Measurements from ENCODE around the gene SORCS3.
"Not testable (repeated sequence)": the region's sequence is repeated elsewhere in the genome, so short reads cannot be mapped to it uniquely, and the experiment has no call there.

The SORCS3 gene

GRCh38 chr10:104690959-104691358 lies 49.9 kb downstream of the SORCS3 start:
- DNase-seq = no peak

- DNase-seq = no peak
Observed at GRCh38 chr10:104694074-104694473, 53.0 kb downstream of the SORCS3 start.

GRCh38 chr10:104703262-104703661 lies 62.2 kb downstream of the SORCS3 start:
- not testable (repeated sequence) for DNase-seq

GRCh38 chr10:104706886-104707285 lies 65.8 kb downstream of the SORCS3 start:
- DNase-seq = no peak

GRCh38 chr10:104707602-104708459 lies 66.7 kb downstream of the SORCS3 start:
- DNase-seq = no peak

DNA sequence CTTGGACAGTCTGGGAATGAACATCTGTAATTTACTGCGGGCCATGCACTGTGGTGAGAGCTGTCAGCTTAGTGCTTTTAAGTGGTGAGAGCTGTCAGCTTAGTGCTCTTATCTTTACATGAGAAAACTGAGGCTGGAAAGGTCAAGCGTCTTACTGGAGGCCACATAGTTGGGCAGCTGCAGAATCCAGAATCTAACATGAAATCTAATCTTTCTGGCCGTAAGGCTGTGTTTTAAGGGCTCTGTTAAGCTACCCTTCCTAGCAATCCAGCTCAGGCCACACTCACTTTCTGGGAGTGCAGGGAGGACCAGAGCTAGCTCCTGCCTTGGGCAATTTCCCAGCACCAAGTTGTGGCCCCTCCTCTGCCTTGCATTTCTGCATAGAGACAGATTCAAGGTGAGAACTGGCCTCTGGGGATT lies 70.2 kb downstream of the SORCS3 start:
- no peak for DNase-seq

GRCh38 chr10:104730593-104730992 lies 89.5 kb downstream of the SORCS3 start:
- DNase-seq = not testable (repeated sequence)

GRCh38 chr10:104731192-104731591 lies 90.1 kb downstream of the SORCS3 start:
- DNase-seq = no peak

DNA sequence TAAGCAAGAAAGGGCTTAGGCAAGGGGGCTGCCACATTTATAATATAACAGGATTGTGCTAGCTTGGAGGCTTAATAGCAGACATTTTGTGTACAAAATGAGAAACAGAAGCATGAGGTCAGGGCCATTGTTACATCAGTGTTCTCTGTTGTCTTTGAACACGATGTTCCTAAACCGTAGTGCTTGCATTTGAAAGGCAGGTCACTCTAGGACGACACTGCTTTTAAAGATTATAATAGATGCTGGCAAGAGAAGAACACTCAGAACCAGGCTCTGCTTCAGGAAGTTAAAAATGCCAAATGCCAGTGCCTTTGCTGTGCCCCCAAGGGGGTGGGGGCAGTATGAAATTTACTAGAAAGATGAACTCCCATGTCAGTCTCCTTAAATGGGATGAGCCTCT lies 91.1 kb downstream of the SORCS3 start:
- no peak for DNase-seq

- no peak for DNase-seq
Observed at GRCh38 chr10:104734433-104734832, 93.3 kb downstream of the SORCS3 start.

- no peak for DNase-seq
Observed at GRCh38 chr10:104735036-104735756, 94.1 kb downstream of the SORCS3 start.

GRCh38 chr10:104735757-104736391 lies 94.8 kb downstream of the SORCS3 start:
- no peak for DNase-seq

GRCh38 chr10:104741127-104741526 lies 100.0 kb downstream of the SORCS3 start:
- no peak for DNase-seq

- DNase-seq = no peak
Observed at GRCh38 chr10:104744052-104744451, 103.0 kb downstream of the SORCS3 start.

GRCh38 chr10:104750291-104750690 lies 109.2 kb downstream of the SORCS3 start:
- DNase-seq = no peak

- no peak for DNase-seq
Observed at GRCh38 chr10:104762793-104763192, 121.7 kb downstream of the SORCS3 start.

DNA sequence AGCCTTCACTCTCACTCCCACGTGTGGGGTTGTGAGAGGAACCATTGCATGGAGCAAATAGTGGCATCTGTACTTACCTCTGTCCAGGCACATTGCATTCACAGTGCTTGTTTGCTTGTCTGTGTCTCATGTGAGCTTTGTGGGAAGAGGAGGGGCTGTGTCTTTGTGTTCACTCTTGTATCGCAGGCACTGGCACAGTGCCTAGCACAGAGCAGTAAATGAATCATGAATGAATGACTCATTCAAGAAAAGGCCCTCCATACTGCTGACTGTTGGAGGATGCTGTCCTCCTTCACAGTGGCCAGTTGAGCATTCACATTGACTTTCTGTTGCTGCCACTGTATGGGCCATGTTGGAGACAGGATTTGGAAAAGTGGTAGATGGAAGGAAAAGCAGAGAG lies 125.3 kb downstream of the SORCS3 start:
- DNase-seq = no peak

DNA sequence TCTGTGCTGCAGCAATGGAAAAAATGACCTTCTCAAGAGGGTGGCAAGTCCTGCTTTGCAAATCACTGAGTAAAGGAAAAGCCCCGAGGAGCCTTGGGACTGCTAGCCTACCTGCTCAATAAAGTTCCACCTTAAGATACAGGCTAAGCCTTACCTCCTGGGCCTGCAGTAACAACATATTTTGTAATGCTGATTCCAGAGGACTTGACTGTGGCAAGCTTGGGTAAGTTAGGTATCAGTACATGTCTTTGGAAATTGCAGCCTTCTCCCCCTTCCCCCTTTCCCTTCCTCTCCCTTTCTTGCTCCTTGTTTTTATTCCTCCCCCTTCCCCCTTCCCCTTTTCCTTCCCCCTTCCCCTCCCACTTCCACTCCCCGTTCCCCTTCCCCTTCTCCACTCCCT lies 126.2 kb downstream of the SORCS3 start:
- no peak for DNase-seq

DNA sequence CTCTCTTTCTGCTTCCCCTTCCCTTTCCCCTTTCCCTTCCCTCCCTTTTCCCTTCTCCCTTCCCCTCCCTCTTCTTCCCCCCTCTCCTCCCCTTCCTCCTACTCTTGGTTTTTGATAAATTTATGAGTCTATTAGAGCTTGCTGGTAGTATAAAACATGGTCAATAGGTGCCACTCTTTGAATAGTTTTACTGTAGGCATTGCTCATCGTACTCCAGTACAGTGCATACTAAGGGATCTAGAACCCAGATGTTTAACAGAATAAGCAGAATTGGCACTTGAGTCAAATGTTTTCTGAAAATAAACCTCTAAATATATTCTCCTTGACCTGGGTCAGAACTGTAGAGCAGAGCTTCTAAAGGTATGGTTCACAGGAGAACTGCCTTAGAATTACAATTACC lies 126.7 kb downstream of the SORCS3 start:
- no peak for DNase-seq

- no peak for DNase-seq
Observed at GRCh38 chr10:104773105-104773504, 132.0 kb downstream of the SORCS3 start.

DNA sequence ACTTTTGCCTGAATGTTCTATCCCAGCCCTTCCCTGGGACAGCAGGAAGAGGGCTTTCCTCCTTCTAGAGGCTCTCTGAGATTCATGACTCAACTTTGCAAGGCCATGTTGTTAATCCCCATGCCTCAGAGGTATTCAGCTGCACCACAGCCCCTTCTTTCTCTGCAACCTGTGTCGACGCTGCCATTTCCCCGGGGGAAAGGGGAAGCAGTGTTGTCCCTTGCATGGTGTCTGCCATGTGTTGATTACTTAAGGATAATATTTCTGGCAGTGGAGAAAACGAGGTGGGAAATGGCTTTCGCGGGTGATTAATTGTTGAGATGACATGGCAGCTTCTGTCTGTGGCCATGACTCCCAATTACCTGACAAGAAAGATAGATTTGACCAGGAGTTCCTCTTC lies 133.1 kb downstream of the SORCS3 start:
- no peak for DNase-seq

DNA sequence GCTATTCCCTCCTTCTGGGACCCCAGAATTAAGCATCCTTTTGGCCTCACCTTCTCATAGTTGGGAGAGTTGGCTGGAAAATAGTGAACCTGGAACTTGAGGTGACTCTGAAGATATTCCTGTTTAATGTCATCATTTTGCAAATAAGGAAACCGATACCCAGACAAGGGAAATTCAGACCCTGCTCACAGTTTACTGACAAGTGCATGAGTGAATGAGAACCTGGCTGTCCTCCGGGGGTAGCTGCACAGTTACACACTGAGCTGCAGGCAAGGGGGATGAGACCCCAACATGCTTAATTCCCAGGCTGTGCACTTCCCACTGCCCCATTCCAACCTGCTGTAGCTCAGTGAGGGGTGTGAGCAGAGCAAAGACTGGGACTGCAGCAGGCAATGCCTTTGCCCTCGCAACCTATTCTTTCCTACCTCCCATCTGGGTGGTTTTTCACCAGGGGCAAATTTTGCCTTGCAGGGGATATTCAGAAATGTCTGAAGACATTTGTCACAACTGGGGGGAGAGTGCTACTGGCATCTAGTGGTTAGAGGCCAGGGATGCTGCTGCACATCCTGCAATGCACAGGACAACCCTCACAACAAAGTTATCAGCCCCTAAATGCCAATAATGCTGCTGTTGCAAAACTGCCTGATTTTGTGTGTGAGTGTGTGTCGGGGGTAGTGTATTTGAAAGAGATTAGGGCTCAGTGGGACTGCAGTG lies 136.2 kb downstream of the SORCS3 start:
- DNase-seq = no peak

DNA sequence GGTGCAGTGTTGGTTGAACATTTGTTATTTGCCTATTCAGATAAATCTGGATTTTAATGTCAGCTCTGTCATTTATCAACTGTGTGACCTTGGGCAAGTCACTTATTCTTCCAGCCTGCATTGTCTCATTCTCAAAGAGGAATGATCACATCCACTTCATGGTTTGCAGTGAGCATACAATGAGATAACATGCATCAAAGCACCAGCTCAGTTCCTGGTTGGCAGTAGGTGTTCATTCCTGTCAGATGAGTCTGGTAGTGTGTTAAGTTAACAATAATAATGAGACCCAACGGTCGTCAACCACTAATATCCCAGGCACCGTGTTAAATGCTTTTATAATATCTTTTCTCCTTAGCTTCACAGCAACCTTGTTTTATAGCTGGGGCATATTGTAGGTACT lies 137.3 kb downstream of the SORCS3 start:
- no peak for DNase-seq
